Astrocyte of the spinal cord (primary cell): ENCODE measurements around the gene CEP350.

Experiments
- DNase-seq: peaks from one replicate; pipeline ENCODE4 v3.0.0; 2011; ENCODE audit warnings: low read depth, low spot score
- H3K4me3 ChIP-seq: 2 replicates; pipeline ENCODE4 v1.5.1; 2011; ENCODE audit warnings: low read depth, mild to moderate bottlenecking, low read length, moderate library complexity
- CTCF ChIP-seq: IDR thresholded peaks from 2 replicates; pipeline ENCODE4 v1.5.1; 2012; ENCODE audit warnings: low read depth, mild to moderate bottlenecking, low read length, inconsistent platforms
- in situ Hi-C: cut with HindIII; loops from 2 replicates; pipeline ENCODE4 v1.10.0; 2017; ENCODE audit warnings: low sequenced_read_pairs

Gene CEP350

GRCh38 chr1:179929955-179930798 is 24.4 kb upstream of the CEP350 start:
- no peak for TF ChIP-seq CTCF
- no peak overlapping the region for H3K4me3 ChIP-seq
- in situ Hi-C loops, result no loop called here
- no peak for DNase-seq

GRCh38 chr1:179930867-179931266 is 23.7 kb upstream of the CEP350 start:
- in situ Hi-C loops, result no loop called here
- H3K4me3 ChIP-seq, result no peak overlapping the region
- no peak for TF ChIP-seq CTCF
- DNase-seq, result no peak

GRCh38 chr1:179933219-179933618 is 21.4 kb upstream of the CEP350 start:
- no peak for DNase-seq
- in situ Hi-C loops, result no loop called here
- TF ChIP-seq CTCF, result no peak
- no peak overlapping the region for H3K4me3 ChIP-seq

- TF ChIP-seq CTCF, result no peak
- in situ Hi-C loops, result no loop called here
- DNase-seq, result no peak
- no peak overlapping the region for H3K4me3 ChIP-seq
Observed at GRCh38 chr1:179935909-179936496, 18.6 kb upstream of the CEP350 start.

- no peak for DNase-seq
- in situ Hi-C loops, result no loop called here
- no peak overlapping the region for H3K4me3 ChIP-seq
- no peak for TF ChIP-seq CTCF
Observed at GRCh38 chr1:179937668-179938254, 16.8 kb upstream of the CEP350 start.

- in situ Hi-C loops, result no loop called here
- DNase-seq, result no peak
- H3K4me3 ChIP-seq, result no peak overlapping the region
- no peak for TF ChIP-seq CTCF
Observed at GRCh38 chr1:179938752-179939151, 15.9 kb upstream of the CEP350 start.
